ENCODE results near the gene HMCN1.

DNA sequence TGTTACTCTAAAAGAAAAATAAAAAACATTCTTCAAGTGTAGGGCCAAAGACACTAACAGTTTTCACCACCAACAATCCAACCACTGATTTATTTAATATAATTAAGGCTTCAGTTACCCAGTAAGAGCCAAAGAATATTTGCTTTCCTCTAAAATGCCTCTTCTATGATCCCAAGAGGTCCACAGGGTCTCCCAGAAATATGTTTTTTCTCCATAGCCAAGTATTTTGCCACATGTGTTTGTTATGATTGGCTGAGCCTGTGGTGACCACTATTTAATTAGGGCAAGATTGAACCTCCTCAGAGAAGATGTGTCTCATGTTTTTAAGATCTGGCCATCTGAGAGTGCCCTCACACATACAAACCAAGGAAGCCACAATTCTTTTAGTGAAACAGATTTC is 505.0 kb downstream of the HMCN1 start:
- TF ChIP-seq, protein P1, sequence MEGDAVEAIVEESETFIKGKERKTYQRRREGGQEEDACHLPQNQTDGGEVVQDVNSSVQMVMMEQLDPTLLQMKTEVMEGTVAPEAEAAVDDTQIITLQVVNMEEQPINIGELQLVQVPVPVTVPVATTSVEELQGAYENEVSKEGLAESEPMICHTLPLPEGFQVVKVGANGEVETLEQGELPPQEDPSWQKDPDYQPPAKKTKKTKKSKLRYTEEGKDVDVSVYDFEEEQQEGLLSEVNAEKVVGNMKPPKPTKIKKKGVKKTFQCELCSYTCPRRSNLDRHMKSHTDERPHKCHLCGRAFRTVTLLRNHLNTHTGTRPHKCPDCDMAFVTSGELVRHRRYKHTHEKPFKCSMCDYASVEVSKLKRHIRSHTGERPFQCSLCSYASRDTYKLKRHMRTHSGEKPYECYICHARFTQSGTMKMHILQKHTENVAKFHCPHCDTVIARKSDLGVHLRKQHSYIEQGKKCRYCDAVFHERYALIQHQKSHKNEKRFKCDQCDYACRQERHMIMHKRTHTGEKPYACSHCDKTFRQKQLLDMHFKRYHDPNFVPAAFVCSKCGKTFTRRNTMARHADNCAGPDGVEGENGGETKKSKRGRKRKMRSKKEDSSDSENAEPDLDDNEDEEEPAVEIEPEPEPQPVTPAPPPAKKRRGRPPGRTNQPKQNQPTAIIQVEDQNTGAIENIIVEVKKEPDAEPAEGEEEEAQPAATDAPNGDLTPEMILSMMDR (IDR thresholded peaks at IDR 0.05) = no peak
- no peak for TF ChIP-seq POLR2A (IDR thresholded peaks at IDR 0.05)

All from heart left ventricle (tissue), 13 donors.